DMS53 treated with DMSO at 0.1 percent for 48 hours (cell line): ENCODE data around the gene KLHL4.
"Not testable (repeated sequence)": the region's sequence is repeated elsewhere in the genome, so short reads cannot be mapped to it uniquely, and the experiment has no call there.

ENCODE experiments used
- DNase-seq: peaks from one replicate; lab custom pipeline; 2025; ENCODE audit not compliant: unreplicated experiment; lab: John Stamatoyannopoulos, UW

Gene KLHL4

DNA sequence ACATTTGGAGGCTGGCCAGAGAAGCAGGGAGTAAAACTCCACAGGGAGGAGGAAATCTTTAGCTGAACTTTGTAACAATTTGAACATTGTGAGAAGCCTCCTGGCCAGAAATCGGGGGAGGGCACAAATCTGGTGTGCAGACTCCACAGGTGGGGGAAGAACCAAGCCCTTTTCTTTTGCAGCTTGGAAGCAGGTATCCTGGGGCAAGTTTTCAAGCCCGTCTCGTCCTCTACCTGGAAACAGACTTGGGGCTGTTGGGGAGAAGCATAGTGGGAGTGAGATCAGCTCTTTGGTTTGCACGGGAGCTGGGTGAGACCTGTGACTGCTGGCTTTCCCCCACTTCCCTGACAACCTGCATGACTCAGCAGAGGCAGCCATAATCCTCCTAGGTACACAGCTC lies 123.8 kb downstream of the KLHL4 start:
- DNase-seq = not testable (repeated sequence)

DNA sequence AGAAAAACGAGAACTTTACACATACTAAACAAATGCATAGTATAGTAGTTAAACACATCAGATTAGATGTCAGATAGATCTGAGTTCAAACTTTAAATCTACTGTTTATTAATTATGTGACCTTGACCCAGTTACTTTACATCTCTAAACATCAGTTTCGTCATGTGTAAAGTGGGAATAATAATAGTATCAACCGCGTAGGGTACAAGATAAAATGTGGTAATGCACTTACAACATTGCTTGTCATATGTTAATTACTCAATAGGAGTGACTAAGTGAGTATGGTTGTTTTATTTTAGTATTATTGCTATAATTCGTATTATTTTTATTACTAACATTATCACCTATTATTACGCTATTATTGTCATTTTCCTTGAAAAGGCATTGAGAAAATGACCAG lies 144.2 kb downstream of the KLHL4 start:
- no peak for DNase-seq

DNA sequence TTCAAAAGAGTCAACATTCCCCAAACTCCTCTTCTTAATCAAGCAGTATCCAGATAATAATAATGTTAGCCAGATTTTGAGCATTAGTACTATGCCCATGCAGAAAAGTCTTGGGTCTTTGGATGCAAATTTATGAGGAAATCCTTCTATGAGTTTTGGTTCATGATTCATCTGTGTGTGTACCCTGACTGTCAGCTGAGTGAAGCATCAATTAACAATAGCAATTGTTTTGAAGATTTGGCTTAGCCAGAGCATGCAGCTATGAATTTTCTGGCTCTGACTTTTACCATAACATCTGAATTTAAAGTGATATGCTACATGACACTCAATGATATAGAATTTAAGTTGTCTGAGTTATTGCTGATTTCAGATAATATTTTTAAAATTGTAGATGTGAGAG lies 145.8 kb downstream of the KLHL4 start:
- no peak for DNase-seq

DNA sequence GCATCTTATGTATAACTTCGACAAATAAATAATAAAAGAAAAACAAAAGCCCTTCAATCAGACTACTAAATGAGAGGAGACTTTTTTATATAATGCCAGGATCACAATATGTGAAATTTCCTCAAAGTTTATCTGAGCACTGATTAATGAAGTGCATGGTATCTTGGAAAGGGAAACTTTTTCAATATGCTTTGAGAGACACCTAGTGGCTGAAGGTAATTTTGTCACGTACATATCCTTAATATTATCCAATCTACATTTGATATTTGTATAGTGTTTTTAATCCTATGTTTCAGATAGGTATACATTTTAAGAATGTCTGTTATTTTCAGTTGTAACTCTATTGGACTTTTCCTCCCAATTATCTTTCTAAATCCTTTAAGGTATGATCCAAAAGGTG lies 146.8 kb downstream of the KLHL4 start:
- peak; percentile 21 for DNase-seq

DNA sequence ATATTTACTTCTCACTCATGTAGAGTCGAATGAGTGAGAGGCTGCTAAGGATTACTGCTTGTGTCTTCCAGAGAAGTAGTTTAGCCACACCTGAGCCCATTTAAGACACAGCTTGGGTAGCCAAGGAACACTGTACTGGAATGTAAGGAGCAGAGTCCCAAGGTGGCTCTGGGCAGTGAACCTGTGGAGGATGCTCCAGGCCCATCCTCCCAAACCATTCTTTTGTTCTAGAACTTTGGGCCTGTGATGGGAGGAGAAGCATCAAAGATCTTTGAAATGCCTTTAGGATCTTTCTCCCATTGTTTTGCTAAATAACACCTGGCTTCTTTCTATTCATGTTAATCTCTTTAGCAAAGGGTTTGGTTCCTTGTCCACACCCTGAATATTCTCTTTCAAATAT lies 162.2 kb downstream of the KLHL4 start:
- DNase-seq = no peak

DNA sequence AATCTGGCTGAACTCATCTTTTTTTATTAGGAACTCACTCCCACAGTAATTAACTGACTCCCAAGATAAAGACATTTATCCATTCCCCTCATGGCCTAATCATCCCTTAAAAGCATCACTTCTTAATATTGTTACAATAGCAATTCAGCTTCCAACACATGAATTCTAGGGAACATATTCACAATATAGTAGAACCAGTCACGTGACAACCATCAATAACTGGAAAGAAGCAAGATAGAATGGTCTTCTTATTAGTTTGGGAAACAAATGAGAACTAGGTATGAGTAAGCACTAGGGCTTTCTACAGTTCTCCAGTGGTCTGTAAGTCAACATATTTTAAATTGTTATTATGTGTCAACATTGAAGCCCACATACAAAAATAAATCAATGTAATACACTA lies 170.1 kb downstream of the KLHL4 start:
- DNase-seq = no peak

DNA sequence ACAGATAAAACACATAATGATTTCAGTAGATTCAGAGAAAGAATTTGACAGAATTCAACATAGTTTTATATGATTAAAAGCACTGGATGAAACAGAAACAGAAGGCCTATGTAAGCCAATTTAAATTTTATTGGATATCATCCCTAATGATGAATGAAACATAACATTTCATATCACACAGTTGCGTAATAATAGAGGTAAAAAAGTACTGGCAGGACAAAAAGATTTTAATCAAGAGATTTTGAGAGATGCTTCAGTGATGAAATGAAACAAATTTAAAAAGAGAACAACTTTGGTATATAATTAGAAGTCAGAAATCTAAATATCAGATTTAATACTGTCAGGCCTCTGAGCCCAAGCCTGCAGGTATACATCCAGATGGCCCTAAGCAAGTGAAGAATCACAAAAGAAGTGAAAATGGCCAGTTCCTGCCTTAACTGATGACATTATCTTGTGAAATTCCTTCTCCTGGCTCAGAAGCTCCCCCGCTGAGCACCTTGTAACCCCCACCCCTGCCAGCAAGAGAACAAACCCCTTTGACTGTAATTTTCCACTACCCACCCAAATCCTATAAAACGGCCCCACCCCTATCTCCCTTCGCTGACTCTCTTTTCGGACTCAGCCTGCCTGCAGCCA lies 170.6 kb downstream of the KLHL4 start:
- DNase-seq = not testable (repeated sequence)

DNA sequence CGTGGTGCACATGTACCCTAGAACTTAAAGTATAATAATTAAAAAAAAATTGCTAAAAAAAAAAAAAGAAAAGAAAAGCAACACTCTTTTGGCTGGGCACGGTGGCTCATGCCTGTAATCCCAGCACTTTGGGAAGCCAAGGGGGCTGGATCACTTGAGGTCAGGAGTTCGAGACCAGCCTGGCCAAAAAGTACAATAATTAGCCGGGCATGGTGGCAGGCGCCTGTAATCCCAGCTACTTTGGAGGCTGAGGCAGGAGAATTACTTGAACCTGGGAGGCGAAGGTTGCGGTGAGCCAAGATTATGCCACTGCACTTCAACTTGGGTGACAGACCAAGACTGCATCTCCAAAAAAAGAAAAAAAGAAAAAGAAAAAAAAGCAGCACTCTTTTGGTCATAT lies 171.6 kb downstream of the KLHL4 start:
- not testable (repeated sequence) for DNase-seq

DNA sequence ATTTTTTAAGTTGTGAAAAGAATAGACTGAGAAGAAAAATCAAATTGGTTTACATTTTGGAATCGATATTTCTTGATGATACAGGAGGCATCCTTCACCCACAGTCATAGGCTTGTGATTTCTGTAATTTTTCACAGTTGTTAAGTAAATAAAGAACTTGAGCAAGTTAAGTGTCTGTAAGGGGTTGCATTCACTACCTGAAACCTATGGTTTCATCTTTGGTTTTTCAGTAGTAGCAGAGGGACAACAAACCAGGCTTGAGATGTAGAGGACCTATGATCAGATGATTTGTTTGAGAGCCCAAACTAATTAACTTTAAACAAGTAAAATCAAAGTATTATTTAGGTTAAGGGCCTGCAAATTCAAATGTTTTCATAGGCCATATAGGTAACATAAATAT lies 175.6 kb downstream of the KLHL4 start:
- DNase-seq = no peak

DNA sequence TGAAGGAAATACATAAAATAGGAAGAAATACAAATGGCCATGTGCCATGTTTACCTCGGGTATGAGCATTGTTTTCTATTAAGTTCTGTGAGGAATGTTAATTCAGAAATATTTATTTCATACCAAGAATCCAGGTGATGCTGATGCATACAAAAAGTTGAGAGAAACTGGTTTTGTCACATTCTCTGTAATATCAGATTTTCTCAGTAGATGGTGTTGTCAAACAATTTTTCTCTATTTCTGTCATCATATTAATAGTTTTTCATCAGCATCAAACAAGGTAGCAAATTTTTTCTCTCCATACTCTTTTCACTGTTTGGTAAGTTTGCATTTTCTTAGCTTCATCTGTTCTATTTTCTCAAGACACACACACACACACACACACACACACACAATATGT lies 179.8 kb downstream of the KLHL4 start:
- DNase-seq = no peak

DNA sequence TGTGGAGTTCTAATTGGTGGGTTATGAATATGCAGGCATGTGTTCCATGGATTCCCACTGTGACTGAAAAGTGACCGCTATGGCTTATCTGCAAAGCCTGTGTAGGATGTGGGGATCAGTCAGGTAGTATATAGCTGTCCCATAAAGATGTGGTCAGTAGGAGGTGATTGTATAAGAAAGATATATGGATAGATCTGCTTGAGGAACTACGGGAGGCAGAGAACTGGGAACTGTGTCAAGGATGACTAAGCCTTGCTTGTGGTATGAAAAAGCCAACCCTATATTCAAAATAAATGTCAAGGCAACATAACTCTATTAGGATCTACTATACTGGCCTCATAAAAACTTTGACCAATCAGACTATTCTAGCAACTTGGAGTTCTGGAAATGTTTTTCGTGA lies 185.2 kb downstream of the KLHL4 start:
- DNase-seq = no peak

DNA sequence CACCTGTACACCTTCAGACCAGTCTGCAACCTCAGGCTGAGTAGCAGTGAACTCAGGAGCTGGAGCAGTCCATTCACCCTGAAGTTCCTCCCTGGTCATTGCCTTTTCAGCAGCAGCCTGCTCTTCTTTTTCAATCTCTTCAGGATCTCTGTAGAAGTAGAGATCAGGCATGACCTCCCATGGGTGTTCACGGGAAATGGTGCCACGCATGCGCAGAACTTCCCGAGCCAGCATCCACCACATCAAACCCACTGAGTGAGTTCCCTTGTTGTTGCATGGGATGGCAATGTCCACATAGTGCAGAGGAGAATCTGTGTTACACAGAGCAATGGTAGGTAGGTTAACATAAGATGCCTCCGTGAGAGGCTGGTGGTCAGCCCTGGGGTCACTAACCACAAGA lies 185.9 kb downstream of the KLHL4 start:
- DNase-seq = not testable (repeated sequence)

DNA sequence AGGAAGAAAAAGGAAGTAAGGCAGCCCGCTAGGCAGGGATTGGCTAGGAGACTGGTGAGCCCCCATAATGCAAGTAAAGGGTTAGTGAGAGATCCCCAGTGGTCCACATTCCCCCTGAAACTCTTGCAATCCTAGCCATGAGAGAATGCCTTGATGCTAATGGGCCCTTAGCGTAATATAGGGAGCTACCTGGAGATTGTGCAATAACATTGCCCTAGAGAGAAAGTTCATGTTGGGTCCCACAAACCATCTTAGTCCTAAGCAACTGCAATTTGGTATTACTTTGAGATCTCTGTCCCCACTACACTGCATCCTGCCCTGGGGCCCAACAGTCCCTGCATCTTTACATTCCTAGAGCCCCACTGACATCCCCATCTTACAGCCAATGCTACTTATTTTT lies 188.5 kb downstream of the KLHL4 start:
- DNase-seq = no peak

DNA sequence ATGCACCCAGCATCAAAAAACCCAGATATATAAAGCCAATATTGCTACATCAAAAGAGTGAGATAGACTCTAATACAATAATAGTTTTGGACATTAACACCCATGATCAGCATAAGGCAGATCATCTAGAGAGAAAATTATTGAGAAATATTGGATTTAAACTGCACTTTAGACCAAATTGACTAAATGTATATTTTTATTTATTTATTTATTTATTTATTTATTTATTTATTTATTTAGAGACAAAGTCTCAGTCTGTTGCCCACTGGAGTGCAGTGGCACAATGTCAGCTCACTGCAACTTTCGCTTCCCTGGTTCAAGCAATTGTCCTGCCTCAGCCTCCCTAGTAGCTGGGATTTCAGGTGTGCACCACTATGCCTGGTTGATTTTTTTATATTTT lies 193.0 kb downstream of the KLHL4 start:
- no peak for DNase-seq
